GM19452 (cell line): Measurements from ENCODE around the gene SUMO2.
"Not testable (repeated sequence)": the region's sequence is repeated elsewhere in the genome, so short reads cannot be mapped to it uniquely, and the experiment has no call there.

Experiments
- ATAC-seq: cut with Tn5 transposase; IDR thresholded peaks from one replicate; pipeline ENCODE4 v1.9.1; 2021; ENCODE audit not compliant: unreplicated experiment

Gene SUMO2

DNA sequence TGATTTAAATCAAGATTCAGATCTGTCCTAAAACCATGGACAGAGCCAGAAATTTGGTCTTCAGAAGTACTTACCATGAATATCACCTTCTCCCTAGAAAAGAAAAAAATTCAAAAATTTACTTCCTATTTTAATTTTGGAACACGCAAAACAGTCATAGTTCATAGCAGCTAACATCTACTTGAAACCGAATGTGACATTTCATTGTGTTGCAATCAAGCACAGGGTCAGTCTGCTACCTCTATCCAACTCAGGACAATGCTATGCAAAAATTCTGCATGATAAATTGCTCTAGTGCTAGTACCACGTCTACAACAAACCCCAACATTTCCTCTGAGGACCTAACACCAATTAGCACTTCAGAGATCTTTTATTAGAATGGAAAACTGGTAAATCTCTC is 36.2 kb downstream of the SUMO2 start:
- no peak for ATAC-seq

DNA sequence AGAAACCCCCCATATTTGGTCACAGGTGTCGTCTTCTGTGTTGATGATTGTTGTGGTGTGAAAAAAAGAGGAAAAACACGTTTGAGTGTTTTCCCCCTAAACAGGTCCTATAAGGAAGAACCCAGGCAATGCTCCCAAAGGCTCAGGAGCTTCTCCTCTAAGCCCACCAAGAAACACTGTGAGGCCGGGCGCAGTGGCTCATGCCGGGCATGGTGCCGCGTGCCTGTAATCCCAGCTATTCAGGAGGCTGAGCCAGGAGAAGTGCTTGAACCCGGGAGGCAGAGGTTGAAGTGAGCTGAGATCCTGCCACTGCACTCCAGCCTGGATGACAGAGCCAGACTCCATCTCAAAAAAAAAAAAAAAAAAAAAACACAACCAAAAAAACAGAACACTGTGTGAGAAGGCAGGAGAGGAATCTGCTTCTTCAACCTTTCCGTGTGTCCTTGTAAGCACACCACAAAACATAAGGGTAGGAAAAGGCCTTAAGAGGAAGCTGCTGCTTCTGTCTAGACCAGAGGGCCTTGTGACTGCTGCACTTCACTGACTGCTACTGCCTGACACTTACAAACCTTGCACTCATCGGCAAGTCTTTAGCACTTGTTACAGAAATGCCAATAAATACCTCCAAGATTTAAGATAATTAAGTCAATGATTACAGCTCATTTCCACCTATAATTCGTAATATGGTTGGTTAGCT is 37.8 kb downstream of the SUMO2 start:
- ATAC-seq = no peak

DNA sequence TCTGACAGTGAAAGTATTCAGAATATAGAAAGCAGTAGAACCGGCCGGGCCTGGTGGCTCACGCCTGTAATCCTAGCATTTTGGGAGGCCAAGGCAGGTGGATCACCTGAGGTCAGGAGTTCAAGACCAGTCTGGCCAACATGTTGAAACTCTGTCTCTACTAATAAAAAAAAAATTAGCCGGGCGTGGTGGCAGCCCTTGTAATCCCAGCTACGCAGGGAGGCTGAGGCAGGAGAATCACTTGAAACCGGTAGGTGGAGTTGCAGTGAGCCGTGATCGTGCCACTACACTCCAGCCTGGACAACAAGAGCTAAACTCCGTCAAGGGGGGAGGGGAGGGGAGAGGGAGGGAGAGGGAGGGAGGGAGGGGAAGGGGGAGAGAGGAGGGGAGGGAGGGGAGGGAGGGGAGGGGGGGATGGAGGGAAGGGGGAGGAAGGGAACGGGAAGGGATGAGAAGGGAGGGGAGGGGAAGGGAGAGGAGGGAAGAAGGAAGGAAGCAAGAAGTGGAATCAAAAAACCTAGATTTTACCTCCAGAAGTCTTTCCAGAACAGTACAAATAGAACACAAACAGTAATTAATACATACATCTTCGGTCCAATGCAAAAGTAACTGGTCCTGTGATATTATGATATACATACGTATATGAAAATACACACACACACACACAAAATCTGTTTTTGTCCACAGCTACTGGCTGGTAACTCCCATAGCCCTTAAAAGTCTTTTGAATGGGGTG is 40.4 kb downstream of the SUMO2 start:
- no peak for ATAC-seq

DNA sequence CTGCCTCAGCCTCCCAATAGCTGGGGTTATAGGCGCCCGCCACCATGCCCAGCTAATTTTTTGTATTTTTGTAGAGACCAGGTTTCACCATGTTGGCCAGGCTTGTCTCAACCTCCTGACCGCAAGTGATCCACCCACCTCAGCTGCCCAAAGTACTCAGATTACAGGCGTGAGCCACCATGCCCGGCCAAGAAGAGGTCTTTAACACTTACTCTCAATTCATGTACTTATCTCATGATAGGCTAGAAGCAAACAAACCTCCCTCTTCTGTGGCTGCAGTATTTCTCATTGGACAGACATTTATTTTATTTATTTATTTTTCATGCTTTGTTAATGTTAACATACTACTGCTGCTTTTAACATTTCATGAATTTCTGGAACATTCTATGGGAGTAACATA is 44.2 kb downstream of the SUMO2 start:
- no peak for ATAC-seq

DNA sequence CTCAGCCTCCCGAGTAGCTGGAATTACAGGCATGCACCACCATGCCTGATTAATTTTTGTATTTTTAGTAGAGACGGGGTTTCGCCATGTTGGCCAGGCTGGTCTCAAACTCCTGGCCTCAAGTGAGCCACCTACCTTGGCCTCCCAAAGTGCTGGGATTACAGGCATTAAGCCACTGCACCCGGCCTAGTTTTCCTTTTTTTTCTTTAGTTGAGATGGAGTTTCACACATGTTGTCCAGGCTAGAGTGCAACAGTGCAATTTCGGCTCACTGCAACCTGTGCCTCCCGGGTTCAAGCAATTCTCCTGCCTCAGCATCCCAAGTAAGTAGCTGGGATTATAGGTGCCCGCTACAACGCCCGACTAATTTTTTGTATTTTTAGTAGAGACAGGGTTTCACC is 45.0 kb downstream of the SUMO2 start:
- not testable (repeated sequence) for ATAC-seq

GRCh38 chr17:75135946-75136345 is 46.8 kb downstream of the SUMO2 start:
- ATAC-seq = no peak

- no peak for ATAC-seq
Measured at GRCh38 chr17:75135452-75135851, 47.3 kb downstream of the SUMO2 start.

DNA sequence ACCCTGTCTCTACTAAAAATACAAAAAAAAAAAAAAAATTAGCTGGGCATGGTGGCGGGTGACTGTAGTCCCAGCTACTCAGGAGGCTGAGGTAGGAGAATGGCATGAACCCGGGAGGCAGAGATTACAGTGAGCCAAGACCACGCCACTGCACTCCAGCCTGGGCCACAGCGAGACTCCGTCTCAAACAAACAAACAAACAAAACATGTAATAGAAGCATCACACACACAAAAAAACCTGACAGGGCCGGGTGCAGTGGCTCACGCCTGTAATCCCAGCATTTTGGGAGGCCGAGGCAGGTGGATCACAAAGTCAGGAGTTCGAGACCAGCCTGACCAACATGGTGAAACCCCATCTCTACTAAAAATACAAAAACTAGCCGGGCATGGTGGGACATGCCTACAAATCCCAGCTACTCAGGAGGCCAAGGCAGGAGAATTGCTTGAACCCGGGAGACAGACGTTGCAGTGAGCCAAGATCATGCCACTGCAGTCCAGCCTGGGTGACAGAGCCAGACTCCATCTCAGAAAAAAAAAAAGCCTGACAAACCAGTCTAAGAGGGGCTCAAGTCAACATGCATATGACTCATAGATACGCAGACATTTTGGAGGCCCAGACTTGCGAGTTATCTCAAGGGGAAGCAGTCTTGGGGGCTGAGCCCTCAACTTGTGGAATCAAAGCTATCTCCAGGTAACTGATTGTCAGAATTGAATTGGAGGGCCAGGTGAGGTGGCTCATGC is 49.0 kb downstream of the SUMO2 start:
- not testable (repeated sequence) for ATAC-seq

- ATAC-seq = no peak
Measured at GRCh38 chr17:75133001-75133400, 49.8 kb downstream of the SUMO2 start.

DNA sequence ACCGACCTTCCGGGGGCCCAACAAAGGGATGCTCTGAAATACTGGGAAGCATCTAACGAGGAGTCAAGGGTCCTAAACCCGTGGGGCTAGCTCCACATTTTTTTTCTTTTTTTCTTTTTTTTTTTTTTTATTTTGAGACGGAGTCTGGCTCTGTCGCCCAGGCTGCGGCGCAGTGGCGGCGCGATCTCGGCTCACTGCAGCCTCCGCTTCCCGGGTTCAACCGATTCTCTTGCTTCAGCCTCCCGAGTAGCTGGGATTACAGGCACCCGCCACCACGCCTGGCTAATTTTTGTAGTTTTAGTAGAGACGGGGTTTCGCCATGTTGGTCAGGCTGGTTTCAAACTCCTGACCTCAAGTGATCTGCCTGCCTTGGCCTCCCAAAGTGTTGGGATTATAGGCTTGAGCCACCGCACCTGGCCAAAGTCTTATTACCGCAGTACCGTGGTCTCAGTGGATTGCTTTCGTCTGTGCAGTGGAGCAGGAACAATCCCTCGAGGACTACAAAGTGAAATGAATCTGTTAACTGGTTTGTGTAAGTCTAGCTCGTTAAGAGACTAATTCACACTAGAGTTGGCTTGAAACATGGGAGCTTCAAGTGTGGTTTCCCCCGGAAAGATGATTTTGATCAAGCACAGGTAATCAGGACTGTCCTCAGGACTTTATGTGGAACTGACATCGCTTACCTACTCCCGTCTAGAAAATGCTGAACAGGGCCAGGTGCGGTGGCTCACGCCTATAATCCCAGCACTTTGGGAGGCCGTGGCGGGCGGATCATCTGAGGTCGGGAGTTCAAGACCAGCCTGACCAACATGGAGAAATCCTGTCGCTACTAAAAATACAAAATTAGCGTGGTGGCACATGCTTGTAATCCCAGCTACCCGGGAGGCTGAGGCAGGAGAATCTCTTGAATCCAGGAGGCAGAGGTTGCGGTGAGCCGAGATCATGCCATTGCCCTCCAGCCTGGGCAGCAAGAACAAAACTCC is 50.5 kb downstream of the SUMO2 start:
- not testable (repeated sequence) for ATAC-seq

- ATAC-seq = peak; percentile 79
Measured at GRCh38 chr17:75131278-75132017, 51.3 kb downstream of the SUMO2 start, which contains the start of gene NT5C. TSS of gene NT5C (minus strand) at chr17:75131742. CDS start at chr17:75131707, 35 bp downstream.

GRCh38 chr17:75130632-75131277 is 52.0 kb downstream of the SUMO2 start:
- ATAC-seq = peak; percentile 13

GRCh38 chr17:75130059-75130631 is 52.6 kb downstream of the SUMO2 start:
- ATAC-seq = no peak

GRCh38 chr17:75129576-75129975 is 53.2 kb downstream of the SUMO2 start:
- no peak for ATAC-seq

GRCh38 chr17:75128694-75129505 is 53.9 kb downstream of the SUMO2 start:
- ATAC-seq = no peak

GRCh38 chr17:75127936-75128335 is 54.8 kb downstream of the SUMO2 start:
- ATAC-seq = not testable (repeated sequence)

DNA sequence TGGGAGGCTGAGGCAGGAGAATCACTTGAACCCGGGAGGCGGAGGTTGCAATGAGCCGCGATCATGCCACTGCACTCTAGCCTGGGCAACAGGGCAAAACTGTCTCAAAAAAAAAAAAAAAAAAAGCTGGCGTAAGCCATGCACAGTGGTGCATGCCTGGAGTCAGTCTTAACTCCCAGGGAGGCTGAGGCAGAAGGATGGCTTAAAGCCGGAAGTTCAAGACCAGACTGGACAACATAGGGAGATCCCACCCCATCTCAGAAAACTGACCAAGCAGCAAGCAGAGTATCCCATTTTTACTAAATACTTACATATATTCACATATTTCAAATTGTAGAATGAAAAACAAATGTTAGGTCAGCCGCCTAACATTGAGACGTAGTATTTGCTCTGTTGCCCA is 55.8 kb downstream of the SUMO2 start:
- no peak for ATAC-seq

DNA sequence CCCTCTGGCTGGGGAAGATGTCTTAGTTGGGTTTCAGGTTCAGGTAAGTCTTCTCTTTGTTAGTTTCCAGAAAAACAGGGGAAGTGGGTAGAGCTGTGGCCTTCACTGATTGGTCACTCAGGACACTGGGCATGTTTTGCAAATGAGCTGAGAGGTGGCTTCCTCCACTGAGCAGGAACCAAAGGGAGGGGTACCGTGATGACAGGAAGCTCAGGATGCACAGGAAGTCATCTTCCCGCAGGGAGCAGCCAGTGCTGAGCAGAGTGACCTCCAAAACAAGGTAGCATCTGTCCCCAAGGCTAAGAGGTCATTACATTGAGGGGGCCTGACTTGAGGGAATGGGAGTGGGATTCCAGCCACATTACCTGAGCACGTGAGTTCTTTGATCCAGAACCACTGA is 56.8 kb downstream of the SUMO2 start:
- ATAC-seq = no peak
